Measurements from ENCODE around the gene GSTT2.

GRCh38 chr22:24006207-24006913 lies 26.4 kb downstream of the GSTT2 start:
- TF ChIP-seq CTCF (IDR thresholded peaks at IDR 0.05) (no peak), POLR2A (IDR thresholded peaks at IDR 0.05) (no peak)

All from heart left ventricle (tissue), 13 donors.